Activated CD4-positive, alpha-beta memory T cell treated with anti-CD3 and anti-CD28 coated beads for 36 hours (primary cell): ENCODE results near the gene ANKRD22. TPM values are rescaled to one million over a fixed set of nuclear protein-coding genes. Genes with fewer than 3 reads are reported as not detected.

Source experiments
- CTCF ChIA-PET: fragments of 350-600 bp; sonication (Branson Sonifier 250); formaldehyde crosslinking; loops from one replicate; lab custom pipeline; 2021; ENCODE audit warnings: antibody characterized with exemption, inconsistent platforms; lab: Charles Lee
- POLR2A ChIA-PET: fragments of 350-600 bp; sonication (Branson Sonifier 250); formaldehyde crosslinking; loops from one replicate; lab custom pipeline; 2021; ENCODE audit warnings: antibody characterized with exemption; lab: Charles Lee
- DNase-seq: peaks from one replicate; pipeline ENCODE4 v3.0.0-alpha.2; 2020
- H3K27ac Mint-ChIP-seq: one replicate; pipeline ENCODE4 v1.8.0; 2021; ENCODE audit warnings: mixed read lengths
- H3K27me3 Mint-ChIP-seq: one replicate; pipeline ENCODE4 v1.8.0; 2021; ENCODE audit warnings: mixed read lengths
- H3K36me3 Mint-ChIP-seq: one replicate; pipeline ENCODE4 v1.8.0; 2021; ENCODE audit warnings: mixed read lengths
- H3K4me1 Mint-ChIP-seq: one replicate; pipeline ENCODE4 v1.8.0; 2021; ENCODE audit warnings: low read depth, mixed read lengths
- H3K4me3 Mint-ChIP-seq: one replicate; pipeline ENCODE4 v1.8.0; 2021; ENCODE audit warnings: mild to moderate bottlenecking, mixed read lengths
- H3K9me3 Mint-ChIP-seq: one replicate; pipeline ENCODE4 v1.8.0; 2021; ENCODE audit warnings: mixed read lengths
- intact Hi-C: fragments of 100-400 bp; cut with micrococcal nuclease; formaldehyde crosslinking; loops from one replicate; pipeline ENCODE4 v1.15.1; 2023
- total RNA-seq, 2 experiments: library from RNA; stranded (reverse); gene quantifications; one replicate each; pipeline ENCODE4 v1.2.3, GENCODE V29; 2021

ANKRD22 gene
- total RNA-seq, 2 experiments from 2014 or later, result 0.12 to 0.24 TPM

DNA sequence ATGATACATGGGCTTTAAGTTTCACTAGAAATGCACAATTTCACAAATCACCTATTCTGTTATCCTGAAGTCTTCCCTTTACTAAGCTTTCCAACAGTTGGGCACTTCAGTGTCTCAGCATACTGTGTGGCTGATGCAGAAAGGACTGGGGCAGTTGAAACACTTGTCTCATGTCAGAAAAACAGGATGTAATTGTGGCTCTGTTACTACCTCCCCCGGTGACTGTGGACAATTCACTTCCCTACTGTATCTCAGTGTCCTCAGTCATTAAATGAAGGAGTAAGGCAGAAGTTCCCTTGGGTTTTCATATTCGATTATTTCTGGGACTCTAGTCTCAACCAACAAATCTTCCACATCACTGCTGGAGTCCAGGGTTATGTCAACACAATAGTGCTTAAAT lies 17.9 kb downstream of the ANKRD22 start:
- Mint-ChIP-seq H3K4me3 (no peak overlapping the region), H3K27ac (no peak overlapping the region)

DNA sequence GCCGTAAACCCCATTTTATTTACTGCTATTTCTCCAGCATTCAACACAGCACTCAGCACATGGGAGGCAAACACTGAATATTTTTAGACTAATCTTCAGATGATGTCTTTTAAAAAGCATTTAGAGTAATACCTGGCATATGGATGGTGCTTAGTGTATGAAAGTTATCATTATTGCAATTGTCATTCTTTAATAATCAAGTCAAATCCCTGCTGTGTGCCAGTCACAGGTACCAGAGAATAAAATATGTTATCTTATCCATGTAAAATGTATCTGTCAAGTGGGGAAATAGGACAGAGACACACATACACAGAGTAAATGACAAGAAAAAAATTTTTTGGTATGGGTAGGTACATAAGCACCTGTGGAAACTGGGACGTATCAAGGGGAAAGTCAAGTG lies 18.5 kb downstream of the ANKRD22 start:
- CTCF ChIA-PET, result interaction anchor here (0.9 to 14.7 kb wide), 4 partner anchors 30 to 113 kb away, joined by 3 to 376 read pairs (median 4); no protein-coding TSS in a partner anchor
- H3K4me3 Mint-ChIP-seq, result no peak overlapping the region
- H3K4me1 Mint-ChIP-seq, result peaks cover 38% of the 10 kb centered on the region
- no peak overlapping the region for H3K27ac Mint-ChIP-seq
- no peaks in the 10 kb centered on the region for H3K27me3 Mint-ChIP-seq
- H3K36me3 Mint-ChIP-seq, result no peaks in the 10 kb centered on the region
- no peaks in the 10 kb centered on the region for H3K9me3 Mint-ChIP-seq
- intact Hi-C loops, result no loop called here
- DNase-seq, result no peak
- POLR2A ChIA-PET, result no interaction called here

More for the DNA sequence above, 17.9 kb downstream of the ANKRD22 start:
- H3K36me3 Mint-ChIP-seq, result no peaks in the 10 kb centered on the region
- ChIA-PET CTCF (interaction anchor here (0.6 to 14.7 kb wide), 10 partner anchors 9 to 373 kb away, joined by 3 to 376 read pairs (median 4); partner anchors contain the start of genes CH25H and STAMBPL1), POLR2A (interaction anchor here (2.0 kb wide), 1 partner anchor 47 kb away, joined by 5 read pairs; no protein-coding TSS in a partner anchor)
- H3K27me3 Mint-ChIP-seq, result no peaks in the 10 kb centered on the region
- no peak for DNase-seq
- H3K9me3 Mint-ChIP-seq, result no peaks in the 10 kb centered on the region
- peaks cover 32% of the 10 kb centered on the region for H3K4me1 Mint-ChIP-seq
- intact Hi-C loops, result loop anchor here (2.0 kb wide), 2 partner anchors 15 to 383 kb away; no protein-coding TSS in a partner anchor

GRCh38 chr10:88832376-88832775 lies 19.3 kb downstream of the ANKRD22 start:
- no peaks in the 10 kb centered on the region for H3K36me3 Mint-ChIP-seq
- DNase-seq, result no peak
- H3K27me3 Mint-ChIP-seq, result no peaks in the 10 kb centered on the region
- H3K27ac Mint-ChIP-seq, result no peak overlapping the region
- intact Hi-C loops, result no loop called here
- H3K4me1 Mint-ChIP-seq, result peaks cover 44% of the 10 kb centered on the region
- POLR2A ChIA-PET, result interaction anchor here (0.8 kb wide), 1 partner anchor 68 kb away, joined by 3 read pairs; no protein-coding TSS in a partner anchor
- H3K4me3 Mint-ChIP-seq, result no peak overlapping the region
- no peaks in the 10 kb centered on the region for H3K9me3 Mint-ChIP-seq
- CTCF ChIA-PET, result interaction anchor here (0.9 to 14.7 kb wide), 5 partner anchors 31 to 197 kb away, joined by 3 to 376 read pairs (median 5); no protein-coding TSS in a partner anchor

- ChIA-PET POLR2A (interaction anchor here (0.8 kb wide), 1 partner anchor 69 kb away, joined by 3 read pairs; no protein-coding TSS in a partner anchor), CTCF (interaction anchor here (1.1 to 14.7 kb wide), 4 partner anchors 12 to 198 kb away, joined by 4 to 376 read pairs (median 6); no protein-coding TSS in a partner anchor)
- no peaks in the 10 kb centered on the region for H3K36me3 Mint-ChIP-seq
- no peak overlapping the region for H3K27ac Mint-ChIP-seq
- peaks cover 49% of the 10 kb centered on the region for H3K4me1 Mint-ChIP-seq
- intact Hi-C loops, result no loop called here
- H3K27me3 Mint-ChIP-seq, result no peaks in the 10 kb centered on the region
- no peaks in the 10 kb centered on the region for H3K9me3 Mint-ChIP-seq
- peak; percentile 57 for DNase-seq
- H3K4me3 Mint-ChIP-seq, result no peak overlapping the region
Observed at GRCh38 chr10:88831709-88832108, 19.9 kb downstream of the ANKRD22 start.

DNA sequence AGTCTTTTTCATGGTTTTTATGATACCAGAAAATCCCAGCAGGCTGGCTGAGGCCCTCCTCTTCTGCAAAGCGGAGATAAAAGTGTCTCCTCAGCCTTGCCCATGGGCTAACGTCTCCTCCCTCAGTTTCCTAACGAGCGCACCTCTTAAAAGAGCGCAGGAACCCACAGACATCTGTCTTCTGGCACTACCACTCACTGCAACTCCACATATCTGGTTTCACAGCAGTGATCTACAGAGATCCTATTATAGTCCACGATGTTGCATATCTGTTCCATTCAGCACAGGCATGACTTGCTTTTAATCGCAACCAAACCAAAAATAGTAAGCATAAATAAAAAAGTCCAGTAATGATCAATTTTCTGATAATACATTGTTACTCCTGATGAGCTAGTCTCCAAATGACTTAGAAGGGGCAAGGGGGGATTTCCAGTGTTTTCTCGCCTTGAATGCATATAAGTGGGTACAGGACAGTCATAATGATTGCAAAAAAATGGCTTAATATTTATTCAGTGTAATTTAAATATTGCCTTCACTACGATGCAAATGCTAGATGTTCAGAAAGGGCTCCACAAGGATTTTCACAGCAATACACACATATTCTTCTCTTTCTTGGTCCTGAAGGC lies 20.9 kb downstream of the ANKRD22 start:
- no peaks in the 10 kb centered on the region for H3K27me3 Mint-ChIP-seq
- H3K9me3 Mint-ChIP-seq, result no peaks in the 10 kb centered on the region
- POLR2A ChIA-PET, result no interaction called here
- peaks cover 59% of the 10 kb centered on the region for H3K4me1 Mint-ChIP-seq
- H3K27ac Mint-ChIP-seq, result no peak overlapping the region
- H3K4me3 Mint-ChIP-seq, result no peak overlapping the region
- intact Hi-C loops, result no loop called here
- H3K36me3 Mint-ChIP-seq, result no peaks in the 10 kb centered on the region
- CTCF ChIA-PET, result interaction anchor here (0.7 to 14.7 kb wide), 6 partner anchors 11 to 385 kb away, joined by 3 to 376 read pairs (median 5); partner anchors contain the start of gene RNLS
- DNase-seq, result no peak

DNA sequence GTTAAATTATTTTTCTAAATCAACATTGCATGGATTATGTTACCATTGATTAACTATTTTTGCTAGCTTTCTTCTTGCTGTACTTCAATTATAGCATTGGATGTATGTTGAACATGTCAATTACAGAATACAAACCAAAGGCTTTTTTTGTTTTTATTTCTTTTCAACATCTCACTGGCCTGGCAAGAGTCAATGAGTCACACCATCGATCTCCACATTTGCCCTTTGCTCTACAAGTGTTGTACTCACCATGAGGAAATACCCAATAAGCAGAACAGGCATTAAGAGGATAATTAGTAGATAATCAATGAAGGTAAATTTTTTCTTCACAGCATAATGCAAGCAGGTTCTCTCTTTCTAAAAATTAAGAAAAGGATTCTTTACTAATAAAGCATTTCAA lies 23.3 kb downstream of the ANKRD22 start:
- POLR2A ChIA-PET, result no interaction called here

GRCh38 chr10:88827671-88828070 lies 24.0 kb downstream of the ANKRD22 start:
- ChIA-PET POLR2A (interaction anchor here (1.1 kb wide), 1 partner anchor 52 kb away, joined by 3 read pairs; the partner anchor contains the start of gene STAMBPL1), CTCF (interaction anchor here (1.1 to 14.7 kb wide), 3 partner anchors 9 to 386 kb away, joined by 3 to 376 read pairs (median 16); no protein-coding TSS in a partner anchor)
- intact Hi-C loops, result loop anchor here (5.0 to 10.0 kb wide), 4 partner anchors 245 to 963 kb away; partner anchors contain the start of genes KLLN, PTEN and RNLS
- no peak for DNase-seq
- H3K36me3 Mint-ChIP-seq, result no peaks in the 10 kb centered on the region
- H3K9me3 Mint-ChIP-seq, result no peaks in the 10 kb centered on the region
- H3K4me3 Mint-ChIP-seq, result no peak overlapping the region
- no peaks in the 10 kb centered on the region for H3K27me3 Mint-ChIP-seq
- H3K27ac Mint-ChIP-seq, result peak overlapping the region; percentile 6
- peaks cover 54% of the 10 kb centered on the region for H3K4me1 Mint-ChIP-seq

More for the DNA sequence above, 23.3 kb downstream of the ANKRD22 start:
- no peak for DNase-seq
- H3K27me3 Mint-ChIP-seq, result no peaks in the 10 kb centered on the region
- no peak overlapping the region for H3K4me3 Mint-ChIP-seq
- intact Hi-C loops, result loop anchor here (5.0 to 10.0 kb wide), 4 partner anchors 246 to 964 kb away; partner anchors contain the start of genes KLLN, PTEN and RNLS
- H3K27ac Mint-ChIP-seq, result no peak overlapping the region
- H3K4me1 Mint-ChIP-seq, result peaks cover 60% of the 10 kb centered on the region
- no peaks in the 10 kb centered on the region for H3K9me3 Mint-ChIP-seq
- no peaks in the 10 kb centered on the region for H3K36me3 Mint-ChIP-seq
- CTCF ChIA-PET, result interaction anchor here (1.3 to 14.7 kb wide), 3 partner anchors 17 to 386 kb away, joined by 4 to 376 read pairs (median 6); no protein-coding TSS in a partner anchor

DNA sequence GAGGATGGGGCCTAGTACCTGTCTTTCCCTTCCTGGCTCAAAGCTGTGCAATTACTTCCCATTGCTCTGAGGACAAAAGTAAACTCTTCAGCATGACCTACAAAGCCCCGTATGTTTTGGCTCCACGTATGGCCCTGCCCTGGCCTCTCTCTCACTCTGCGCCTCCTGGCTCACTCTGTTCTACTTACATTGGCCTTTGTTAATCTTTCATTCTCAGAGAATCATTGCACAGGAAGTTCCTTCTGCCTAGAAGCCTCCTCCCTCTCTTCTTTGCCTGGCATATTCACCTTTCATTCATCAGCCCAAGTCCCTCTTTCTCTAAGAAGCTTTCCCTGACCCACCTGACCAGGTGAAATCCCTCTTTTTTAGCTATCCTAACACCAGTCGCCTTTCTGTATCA lies 25.3 kb downstream of the ANKRD22 start:
- CTCF ChIA-PET, result interaction anchor here (1.0 to 3.7 kb wide), 5 partner anchors 10 to 108 kb away, joined by 3 to 16 read pairs (median 7); no protein-coding TSS in a partner anchor
- H3K36me3 Mint-ChIP-seq, result no peaks in the 10 kb centered on the region
- H3K4me1 Mint-ChIP-seq, result peaks cover 51% of the 10 kb centered on the region
- no peak overlapping the region for H3K4me3 Mint-ChIP-seq
- POLR2A ChIA-PET, result no interaction called here
- DNase-seq, result no peak
- peak overlapping the region; percentile 30 for H3K27ac Mint-ChIP-seq
- no peaks in the 10 kb centered on the region for H3K27me3 Mint-ChIP-seq
- H3K9me3 Mint-ChIP-seq, result no peaks in the 10 kb centered on the region
- intact Hi-C loops, result loop anchor here (5.0 to 10.0 kb wide), 4 partner anchors 244 to 962 kb away; partner anchors contain the start of genes KLLN, PTEN and RNLS

DNA sequence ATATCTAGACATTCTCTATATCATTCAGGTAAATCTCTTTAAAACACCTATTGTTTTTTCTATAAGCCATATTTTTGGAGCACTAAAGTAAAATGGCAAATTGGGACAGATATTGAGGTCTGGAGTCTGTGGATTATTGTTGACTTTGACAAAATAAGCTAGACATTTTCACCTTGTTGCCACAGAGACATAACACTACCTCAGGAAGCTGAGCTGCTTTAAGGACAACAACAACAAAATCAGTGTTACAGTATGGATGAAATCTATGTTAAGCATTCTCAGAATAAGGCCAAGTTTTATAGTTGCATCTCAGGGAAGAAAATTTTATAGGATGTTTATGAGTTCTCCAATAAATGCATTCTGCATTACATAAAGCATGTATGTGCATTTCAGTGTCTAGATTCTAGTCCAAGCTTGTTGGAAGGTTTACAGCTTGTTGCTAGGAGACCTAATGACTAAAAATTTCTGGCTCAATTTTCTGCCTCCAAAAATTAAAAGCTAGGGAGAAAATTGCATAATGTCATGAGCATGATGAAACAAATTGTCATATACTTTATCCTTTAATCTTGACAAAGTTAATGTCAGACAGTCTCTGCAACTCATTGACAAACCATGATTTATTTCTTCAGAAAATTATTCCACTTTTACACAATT lies 30.8 kb downstream of the ANKRD22 start:
- ChIA-PET POLR2A (interaction anchor here (0.8 kb wide), 1 partner anchor 10 kb away, joined by 7 read pairs; no protein-coding TSS in a partner anchor), CTCF (interaction anchor here (0.7 to 2.1 kb wide), 5 partner anchors 11 to 238 kb away, joined by 3 to 16 read pairs (median 4); partner anchors contain the start of gene RNLS)
- Mint-ChIP-seq H3K27me3 (no peaks in the 10 kb centered on the region), H3K9me3 (no peaks in the 10 kb centered on the region), H3K4me3 (no peak overlapping the region), H3K36me3 (no peaks in the 10 kb centered on the region), H3K4me1 (peaks cover 20% of the 10 kb centered on the region), H3K27ac (no peak overlapping the region)
- intact Hi-C loops, result loop anchor here (10.0 kb wide), 2 partner anchors 546 to 956 kb away; partner anchors contain the start of genes KLLN and PTEN
- DNase-seq, result no peak

GRCh38 chr10:88819290-88819689 lies 32.4 kb downstream of the ANKRD22 start:
- no peaks in the 10 kb centered on the region for H3K36me3 Mint-ChIP-seq
- POLR2A ChIA-PET, result no interaction called here
- no peak overlapping the region for H3K4me3 Mint-ChIP-seq
- H3K9me3 Mint-ChIP-seq, result no peaks in the 10 kb centered on the region
- CTCF ChIA-PET, result interaction anchor here (1.3 kb wide), 1 partner anchor 12 kb away, joined by 4 read pairs; no protein-coding TSS in a partner anchor
- no peak for DNase-seq
- intact Hi-C loops, result loop anchor here (10.0 kb wide), 1 partner anchor 414 kb away; no protein-coding TSS in a partner anchor
- no peak overlapping the region for H3K27ac Mint-ChIP-seq
- no peaks in the 10 kb centered on the region for H3K27me3 Mint-ChIP-seq
- H3K4me1 Mint-ChIP-seq, result peaks cover 17% of the 10 kb centered on the region

- H3K27ac Mint-ChIP-seq, result no peak overlapping the region
- intact Hi-C loops, result loop anchor here (5.0 to 10.0 kb wide), 2 partner anchors 231 to 408 kb away; partner anchors contain the start of gene RNLS
- ChIA-PET POLR2A (no interaction called here), CTCF (interaction anchor here (1.2 to 1.7 kb wide), 2 partner anchors 85 to 97 kb away, joined by 3 to 6 read pairs; no protein-coding TSS in a partner anchor)
- no peak overlapping the region for H3K4me3 Mint-ChIP-seq
- no peaks in the 10 kb centered on the region for H3K27me3 Mint-ChIP-seq
- H3K36me3 Mint-ChIP-seq, result no peaks in the 10 kb centered on the region
- H3K9me3 Mint-ChIP-seq, result no peaks in the 10 kb centered on the region
- peaks cover 19% of the 10 kb centered on the region for H3K4me1 Mint-ChIP-seq
- no peak for DNase-seq
Observed at GRCh38 chr10:88813200-88813599, 38.4 kb downstream of the ANKRD22 start.
